A549 (cell line): Measurements from ENCODE around the gene PPP1R9B.

Source experiments
- CTCF ChIP-seq: fragments of >200 bp; sonication (Bioruptor Twin); formaldehyde crosslinking; IDR thresholded peaks from 3 replicates; pipeline ENCODE4 v1.5.1; 2016
- POLR2A ChIP-seq: IDR thresholded peaks from 2 replicates; pipeline ENCODE4 v1.6.1; 2012; ENCODE audit warnings: mild to moderate bottlenecking, low read length

GRCh38 chr17:50129728-50130558 lies 20.5 kb downstream of the PPP1R9B start, which contains the start of gene SAMD14:
- no peak for TF ChIP-seq CTCF
- no peak for TF ChIP-seq POLR2A
